ENCODE measurements around the gene CCDC24.

The CCDC24 gene

GRCh38 chr1:43963006-43963405, 28.4 kb upstream of the CCDC24 start:
- DNase-seq (ENCODE audit: low read depth in 1 of 2, low spot score in 1 of 2): no peak

- no peak for DNase-seq (ENCODE audit: low read depth in 1 of 2, low spot score in 1 of 2)
These were observed 27.5 kb upstream of the CCDC24 start for GRCh38 chr1:43963890-43964289.

GRCh38 chr1:43965316-43965715, 26.1 kb upstream of the CCDC24 start:
- no peak for DNase-seq (ENCODE audit: low read depth in 1 of 2, low spot score in 1 of 2)

GRCh38 chr1:43968348-43968948, 23.0 kb upstream of the CCDC24 start:
- DNase-seq (ENCODE audit: low read depth in 1 of 2, low spot score in 1 of 2): no peak

GRCh38 chr1:43969416-43969745, 22.0 kb upstream of the CCDC24 start:
- no peak for DNase-seq (ENCODE audit: low read depth in 1 of 2, low spot score in 1 of 2)

- peak; percentile 90 to 91 for DNase-seq (ENCODE audit: low read depth in 1 of 2, low spot score in 1 of 2)
These were observed 21.5 kb upstream of the CCDC24 start, which contains the start of gene DPH2 for GRCh38 chr1:43969746-43970466. TSS of gene DPH2 (plus strand) at chr1:43970010. CDS start at chr1:43970176, 166 bp downstream.

GRCh38 chr1:43970502-43970901, 20.9 kb upstream of the CCDC24 start:
- DNase-seq (ENCODE audit: low read depth in 1 of 2, low spot score in 1 of 2): no peak

GRCh38 chr1:43970911-43971310, 20.5 kb upstream of the CCDC24 start:
- no peak for DNase-seq (ENCODE audit: low read depth in 1 of 2, low spot score in 1 of 2)

GRCh38 chr1:43971336-43971980, 19.9 kb upstream of the CCDC24 start:
- no peak for DNase-seq (ENCODE audit: low read depth in 1 of 2, low spot score in 1 of 2)

GRCh38 chr1:43973981-43974442, 17.4 kb upstream of the CCDC24 start:
- no peak for DNase-seq (ENCODE audit: low read depth in 1 of 2, low spot score in 1 of 2)

- DNase-seq (ENCODE audit: low read depth in 1 of 2, low spot score in 1 of 2): peak; percentile 87 to 90
These were observed 16.8 kb upstream of the CCDC24 start, which contains the start of gene ATP6V0B for GRCh38 chr1:43974443-43975248. TSS of gene ATP6V0B (plus strand) at chr1:43974960. CDS start at chr1:43975041, 81 bp downstream.

- no peak for DNase-seq (ENCODE audit: low read depth in 1 of 2, low spot score in 1 of 2)
These were observed 16.0 kb upstream of the CCDC24 start for GRCh38 chr1:43975249-43975961.

GRCh38 chr1:43976045-43976444, 15.4 kb upstream of the CCDC24 start:
- DNase-seq (ENCODE audit: low read depth in 1 of 2, low spot score in 1 of 2): no peak

GRCh38 chr1:43976890-43977289, 14.5 kb upstream of the CCDC24 start:
- no peak for DNase-seq (ENCODE audit: low read depth in 1 of 2, low spot score in 1 of 2)

GRCh38 chr1:43977376-43978263, 13.8 kb upstream of the CCDC24 start:
- DNase-seq (ENCODE audit: low read depth in 1 of 2, low spot score in 1 of 2): no peak

- DNase-seq (ENCODE audit: low read depth in 1 of 2, low spot score in 1 of 2): no peak
These were observed 13.2 kb upstream of the CCDC24 start for GRCh38 chr1:43978264-43978550.

GRCh38 chr1:43978551-43979260, 12.7 kb upstream of the CCDC24 start, which contains the start of gene B4GALT2:
TSS of gene B4GALT2 (plus strand) at chr1:43979210. CDS start at chr1:43981161, 1,951 bp downstream.
- peak in 1 of 2 donors; percentile 12 for DNase-seq (ENCODE audit: low read depth in 1 of 2, low spot score in 1 of 2)

- DNase-seq (ENCODE audit: low read depth in 1 of 2, low spot score in 1 of 2): no peak
These were observed 12.2 kb upstream of the CCDC24 start for GRCh38 chr1:43979261-43979527.

- no peak for DNase-seq (ENCODE audit: low read depth in 1 of 2, low spot score in 1 of 2)
These were observed 11.7 kb upstream of the CCDC24 start for GRCh38 chr1:43979528-43980254.

Measured in activated T-helper 1 cell treated with anti-CD3 and anti-CD28 coated beads, Interleukin-2, amount 50 U/mL, for 16 hours (primary cell).